Upper lobe of left lung (tissue), 4 donors: ENCODE data around the gene LRRK1.

Experiments
- POLR2AphosphoS5 ChIP-seq, 2 donors: sonication (generic); formaldehyde crosslinking; IDR thresholded peaks; one replicate each; pipeline ENCODE4 v1.5.1; 2017; ENCODE audit warnings: antibody characterized with exemption in 2 of 2
- TF ChIP-seq, protein P1 (sequence below), 6 experiments: fragments of 450-650 bp in 4 of 6; fragments of 200-600 bp in 2 of 6; sonication (generic) in 2 of 6; IDR thresholded peaks; one replicate each; pipeline ENCODE4 v1.5.1; 2016 to 2019; ENCODE audit warnings: antibody characterized with exemption in 6 of 6

- TF ChIP-seq, protein P1, sequence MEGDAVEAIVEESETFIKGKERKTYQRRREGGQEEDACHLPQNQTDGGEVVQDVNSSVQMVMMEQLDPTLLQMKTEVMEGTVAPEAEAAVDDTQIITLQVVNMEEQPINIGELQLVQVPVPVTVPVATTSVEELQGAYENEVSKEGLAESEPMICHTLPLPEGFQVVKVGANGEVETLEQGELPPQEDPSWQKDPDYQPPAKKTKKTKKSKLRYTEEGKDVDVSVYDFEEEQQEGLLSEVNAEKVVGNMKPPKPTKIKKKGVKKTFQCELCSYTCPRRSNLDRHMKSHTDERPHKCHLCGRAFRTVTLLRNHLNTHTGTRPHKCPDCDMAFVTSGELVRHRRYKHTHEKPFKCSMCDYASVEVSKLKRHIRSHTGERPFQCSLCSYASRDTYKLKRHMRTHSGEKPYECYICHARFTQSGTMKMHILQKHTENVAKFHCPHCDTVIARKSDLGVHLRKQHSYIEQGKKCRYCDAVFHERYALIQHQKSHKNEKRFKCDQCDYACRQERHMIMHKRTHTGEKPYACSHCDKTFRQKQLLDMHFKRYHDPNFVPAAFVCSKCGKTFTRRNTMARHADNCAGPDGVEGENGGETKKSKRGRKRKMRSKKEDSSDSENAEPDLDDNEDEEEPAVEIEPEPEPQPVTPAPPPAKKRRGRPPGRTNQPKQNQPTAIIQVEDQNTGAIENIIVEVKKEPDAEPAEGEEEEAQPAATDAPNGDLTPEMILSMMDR (IDR thresholded peaks at IDR 0.05): no peak
- no peak for TF ChIP-seq POLR2AphosphoS5 (IDR thresholded peaks at IDR 0.05)
These were observed 184.4 kb downstream of the LRRK1 start for GRCh38 chr15:101103598-101103997.
